NB4 (cell line): ENCODE data around the gene NUP50.

ENCODE experiments used
- POLR2A ChIP-seq: IDR thresholded peaks from 2 replicates; pipeline ENCODE4 v1.6.1; 2011; ENCODE audit warnings: mild to moderate bottlenecking; ENCODE audit not compliant: insufficient read length; ENCODE audit errors: extremely low read depth
- TF ChIP-seq, protein P1 (sequence below): IDR thresholded peaks from one replicate; pipeline ENCODE4 v1.5.1; 2012; ENCODE audit warnings: low read depth, low read length
- TF ChIP-seq, protein P2 (sequence below): IDR thresholded peaks from 2 replicates; pipeline ENCODE4 v1.6.1; 2011; ENCODE audit warnings: low read depth, low read length

DNA sequence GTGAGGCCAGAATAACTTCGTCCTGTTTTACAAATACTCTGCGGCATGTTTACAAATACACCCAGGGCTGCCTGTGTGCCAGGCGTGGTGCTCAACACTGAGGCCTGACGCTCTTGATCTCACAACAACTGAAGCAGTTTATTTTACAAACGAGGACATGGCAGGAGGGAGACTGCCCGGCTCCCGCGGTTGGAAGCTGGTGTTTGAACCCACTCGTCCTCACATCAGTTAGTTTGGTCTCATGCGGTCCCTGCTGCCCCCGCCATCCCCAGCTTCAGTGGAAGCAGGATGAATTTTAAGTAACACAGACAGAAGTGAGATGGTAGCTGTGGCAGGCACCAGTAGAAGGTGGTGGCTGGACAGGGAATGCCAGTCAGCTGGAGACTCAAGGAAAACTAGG is 60.6 kb downstream of the NUP50 start:
- TF ChIP-seq, protein P1, sequence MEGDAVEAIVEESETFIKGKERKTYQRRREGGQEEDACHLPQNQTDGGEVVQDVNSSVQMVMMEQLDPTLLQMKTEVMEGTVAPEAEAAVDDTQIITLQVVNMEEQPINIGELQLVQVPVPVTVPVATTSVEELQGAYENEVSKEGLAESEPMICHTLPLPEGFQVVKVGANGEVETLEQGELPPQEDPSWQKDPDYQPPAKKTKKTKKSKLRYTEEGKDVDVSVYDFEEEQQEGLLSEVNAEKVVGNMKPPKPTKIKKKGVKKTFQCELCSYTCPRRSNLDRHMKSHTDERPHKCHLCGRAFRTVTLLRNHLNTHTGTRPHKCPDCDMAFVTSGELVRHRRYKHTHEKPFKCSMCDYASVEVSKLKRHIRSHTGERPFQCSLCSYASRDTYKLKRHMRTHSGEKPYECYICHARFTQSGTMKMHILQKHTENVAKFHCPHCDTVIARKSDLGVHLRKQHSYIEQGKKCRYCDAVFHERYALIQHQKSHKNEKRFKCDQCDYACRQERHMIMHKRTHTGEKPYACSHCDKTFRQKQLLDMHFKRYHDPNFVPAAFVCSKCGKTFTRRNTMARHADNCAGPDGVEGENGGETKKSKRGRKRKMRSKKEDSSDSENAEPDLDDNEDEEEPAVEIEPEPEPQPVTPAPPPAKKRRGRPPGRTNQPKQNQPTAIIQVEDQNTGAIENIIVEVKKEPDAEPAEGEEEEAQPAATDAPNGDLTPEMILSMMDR = no peak
- TF ChIP-seq, protein P2, sequence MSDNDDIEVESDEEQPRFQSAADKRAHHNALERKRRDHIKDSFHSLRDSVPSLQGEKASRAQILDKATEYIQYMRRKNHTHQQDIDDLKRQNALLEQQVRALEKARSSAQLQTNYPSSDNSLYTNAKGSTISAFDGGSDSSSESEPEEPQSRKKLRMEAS = no peak
- no peak for TF ChIP-seq POLR2A
